TTC549 (cell line): Measurements from ENCODE around the gene HAVCR1.
"Not testable (repeated sequence)": the region's sequence is repeated elsewhere in the genome, so short reads cannot be mapped to it uniquely, and the experiment has no call there.

Source experiments
- FAIRE-seq: peaks from 2 replicates; lab custom pipeline; 2012; peaks lifted over from hg19 to GRCh38; lab: Jason Lieb, UNC

The HAVCR1 gene

GRCh38 chr5:157059093-157059539 lies at the start of gene HAVCR1:
Gene HAVCR1, minus strand, starts transcription at chr5:157059116. Its CDS starts 1,173 bp downstream, at chr5:157057943.
- FAIRE-seq: no peak

GRCh38 chr5:157107508-157107907 lies 48.6 kb upstream of the HAVCR1 start:
- no peak for FAIRE-seq

- no peak for FAIRE-seq
Measured at GRCh38 chr5:157106630-157107461, 47.9 kb upstream of the HAVCR1 start.

GRCh38 chr5:157100140-157100679 lies 41.3 kb upstream of the HAVCR1 start:
- FAIRE-seq: no peak

- no peak for FAIRE-seq
Measured at GRCh38 chr5:157088342-157088990, 29.6 kb upstream of the HAVCR1 start.

GRCh38 chr5:157086751-157087359 lies 27.9 kb upstream of the HAVCR1 start:
- FAIRE-seq: no peak

GRCh38 chr5:157085930-157086329 lies 27.0 kb upstream of the HAVCR1 start:
- FAIRE-seq: no peak

- no peak for FAIRE-seq
Measured at GRCh38 chr5:157080286-157080685, 21.4 kb upstream of the HAVCR1 start.

GRCh38 chr5:157076558-157076957 lies 17.6 kb upstream of the HAVCR1 start:
- no peak for FAIRE-seq

- FAIRE-seq: no peak
Measured at GRCh38 chr5:157072508-157072907, 13.6 kb upstream of the HAVCR1 start.

GRCh38 chr5:157069949-157070348 lies 11.0 kb upstream of the HAVCR1 start:
- FAIRE-seq: no peak

- no peak for FAIRE-seq
Measured at GRCh38 chr5:157068785-157069184, 9.9 kb upstream of the HAVCR1 start.

- no peak for FAIRE-seq
Measured at GRCh38 chr5:157068339-157068738, 9.4 kb upstream of the HAVCR1 start.

GRCh38 chr5:157067005-157067404 lies 8.1 kb upstream of the HAVCR1 start:
- no peak for FAIRE-seq

- no peak for FAIRE-seq
Measured at GRCh38 chr5:157066080-157066479, 7.2 kb upstream of the HAVCR1 start.

GRCh38 chr5:157063776-157064430 lies 5.0 kb upstream of the HAVCR1 start:
- FAIRE-seq: no peak

GRCh38 chr5:157059891-157060290 lies 975 bp upstream of the HAVCR1 start:
- FAIRE-seq: no peak

- no peak for FAIRE-seq
Measured at GRCh38 chr5:157057459-157058370, 1.2 kb downstream of the HAVCR1 start.

- FAIRE-seq: not testable (repeated sequence)
Measured at GRCh38 chr5:157056848-157057247, 2.1 kb downstream of the HAVCR1 start.

- no peak for FAIRE-seq
Measured at GRCh38 chr5:157051604-157052245, 7.2 kb downstream of the HAVCR1 start.

- no peak for FAIRE-seq
Measured at GRCh38 chr5:157050050-157050449, 8.9 kb downstream of the HAVCR1 start.
